DND-41 (cell line): ENCODE measurements around the gene DRGX.

Source experiments
- EZH2 ChIP-seq: IDR thresholded peaks from 3 replicates; pipeline ENCODE4 v1.6.1; 2012; ENCODE audit warnings: borderline replicate concordance, low read depth, mild to moderate bottlenecking, moderate library complexity, low read length, inconsistent platforms; ENCODE audit not compliant: severe bottlenecking
- TF ChIP-seq, protein P1 (sequence below): IDR thresholded peaks from 2 replicates; pipeline ENCODE4 v1.5.1; 2012; ENCODE audit warnings: borderline replicate concordance, low read length, moderate library complexity, mild to moderate bottlenecking; ENCODE audit not compliant: poor library complexity, severe bottlenecking; ENCODE audit errors: extremely low read depth

DNA sequence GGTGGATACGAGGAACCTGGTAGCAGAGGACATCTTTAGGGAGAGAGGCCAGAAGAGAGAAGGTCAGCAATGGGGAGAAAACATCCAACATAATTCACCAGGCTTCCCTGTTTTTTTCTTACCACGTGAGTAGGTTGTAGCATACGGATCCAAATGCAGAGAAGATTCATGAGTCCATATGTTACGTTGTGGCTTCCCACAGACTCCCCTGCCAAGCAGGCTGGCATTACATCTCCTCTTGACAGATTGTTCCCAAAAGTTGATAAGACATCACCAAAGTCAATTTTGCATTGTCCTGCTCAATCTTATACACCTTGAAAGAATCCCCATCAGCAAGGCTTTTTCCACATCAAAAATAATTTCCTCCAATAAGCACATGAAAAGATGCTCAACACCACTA lies 39.7 kb downstream of the DRGX start:
- TF ChIP-seq, protein P1, sequence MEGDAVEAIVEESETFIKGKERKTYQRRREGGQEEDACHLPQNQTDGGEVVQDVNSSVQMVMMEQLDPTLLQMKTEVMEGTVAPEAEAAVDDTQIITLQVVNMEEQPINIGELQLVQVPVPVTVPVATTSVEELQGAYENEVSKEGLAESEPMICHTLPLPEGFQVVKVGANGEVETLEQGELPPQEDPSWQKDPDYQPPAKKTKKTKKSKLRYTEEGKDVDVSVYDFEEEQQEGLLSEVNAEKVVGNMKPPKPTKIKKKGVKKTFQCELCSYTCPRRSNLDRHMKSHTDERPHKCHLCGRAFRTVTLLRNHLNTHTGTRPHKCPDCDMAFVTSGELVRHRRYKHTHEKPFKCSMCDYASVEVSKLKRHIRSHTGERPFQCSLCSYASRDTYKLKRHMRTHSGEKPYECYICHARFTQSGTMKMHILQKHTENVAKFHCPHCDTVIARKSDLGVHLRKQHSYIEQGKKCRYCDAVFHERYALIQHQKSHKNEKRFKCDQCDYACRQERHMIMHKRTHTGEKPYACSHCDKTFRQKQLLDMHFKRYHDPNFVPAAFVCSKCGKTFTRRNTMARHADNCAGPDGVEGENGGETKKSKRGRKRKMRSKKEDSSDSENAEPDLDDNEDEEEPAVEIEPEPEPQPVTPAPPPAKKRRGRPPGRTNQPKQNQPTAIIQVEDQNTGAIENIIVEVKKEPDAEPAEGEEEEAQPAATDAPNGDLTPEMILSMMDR: no peak
- no peak for TF ChIP-seq EZH2
